ENCODE results near the gene APOL6. TPM values are rescaled to one million over a fixed set of nuclear protein-coding genes. Genes with fewer than 3 reads are reported as not detected.

The APOL6 gene
- total RNA-seq, 2 donors from 2014 or later = 8.7 to 14.6 TPM

DNA sequence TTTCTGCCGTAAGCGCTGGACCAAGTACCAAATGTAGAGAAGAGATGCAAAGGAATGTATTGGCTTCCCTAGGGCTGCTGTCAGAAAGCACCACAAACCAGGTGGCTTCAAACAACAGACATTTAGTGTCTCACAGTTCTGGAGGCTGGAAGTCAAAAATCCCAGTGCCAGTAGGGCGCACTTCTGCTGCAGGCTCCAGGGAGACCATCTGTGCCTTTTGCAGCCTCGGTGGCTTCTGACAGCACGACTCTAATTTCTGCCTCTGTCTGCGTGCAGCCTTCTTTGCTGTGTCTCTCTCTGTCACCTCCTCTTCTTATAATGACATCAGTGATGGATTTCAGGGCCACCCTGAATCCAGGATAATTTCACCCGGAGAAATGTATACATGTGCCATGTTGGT, 2.8 kb downstream of the APOL6 start:
- 97% methylated on average over 7 of the region's 7 CpGs for WGBS
- no peak overlapping the region for H3K4me3 ChIP-seq

DNA sequence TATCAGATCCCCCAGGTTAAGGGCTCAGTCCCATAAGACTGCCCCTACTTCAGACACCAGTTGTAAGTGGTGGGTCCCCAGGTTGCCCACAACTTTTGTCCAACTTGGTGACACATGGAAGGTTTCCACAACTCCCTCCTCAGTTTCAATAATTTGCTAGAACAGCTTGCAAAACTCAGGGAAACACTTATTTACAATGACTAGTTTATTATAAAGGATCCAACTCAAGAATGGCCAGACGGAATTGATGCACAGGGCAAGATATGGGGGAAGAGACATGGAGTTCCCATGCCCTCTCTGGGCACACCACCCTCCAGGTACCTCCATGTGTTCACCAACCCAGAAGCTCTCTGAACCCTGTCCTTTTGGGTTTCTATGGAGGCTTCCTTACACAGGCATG, 5.6 kb downstream of the APOL6 start:
- Histone ChIP-seq H3K36me3 (peaks cover 0 to 8% of the 10 kb centered on the region in 2 donors), H3K27me3 (replicated peaks; ENCODE audit: insufficient read depth) (no peaks in the 10 kb centered on the region)
- no peak for DNase-seq (ENCODE audit: low spot score)

More for the DNA sequence above, 2.8 kb downstream of the APOL6 start:
- peaks cover 0 to under 1% of the 10 kb centered on the region in 2 donors for H3K36me3 ChIP-seq
- H3K27me3 ChIP-seq (replicated peaks; ENCODE audit: insufficient read depth) = no peaks in the 10 kb centered on the region
- intact Hi-C loops (cut with DNase I) = no loop called here
- no peak overlapping the region for H3K27ac ChIP-seq
- no peaks in the 10 kb centered on the region for H3K9me3 ChIP-seq
- TF ChIP-seq POLR2A (IDR thresholded peaks at IDR 0.05) = no peak
- no peak for TF ChIP-seq POLR2AphosphoS5 (IDR thresholded peaks at IDR 0.05)
- TF ChIP-seq, protein P1, sequence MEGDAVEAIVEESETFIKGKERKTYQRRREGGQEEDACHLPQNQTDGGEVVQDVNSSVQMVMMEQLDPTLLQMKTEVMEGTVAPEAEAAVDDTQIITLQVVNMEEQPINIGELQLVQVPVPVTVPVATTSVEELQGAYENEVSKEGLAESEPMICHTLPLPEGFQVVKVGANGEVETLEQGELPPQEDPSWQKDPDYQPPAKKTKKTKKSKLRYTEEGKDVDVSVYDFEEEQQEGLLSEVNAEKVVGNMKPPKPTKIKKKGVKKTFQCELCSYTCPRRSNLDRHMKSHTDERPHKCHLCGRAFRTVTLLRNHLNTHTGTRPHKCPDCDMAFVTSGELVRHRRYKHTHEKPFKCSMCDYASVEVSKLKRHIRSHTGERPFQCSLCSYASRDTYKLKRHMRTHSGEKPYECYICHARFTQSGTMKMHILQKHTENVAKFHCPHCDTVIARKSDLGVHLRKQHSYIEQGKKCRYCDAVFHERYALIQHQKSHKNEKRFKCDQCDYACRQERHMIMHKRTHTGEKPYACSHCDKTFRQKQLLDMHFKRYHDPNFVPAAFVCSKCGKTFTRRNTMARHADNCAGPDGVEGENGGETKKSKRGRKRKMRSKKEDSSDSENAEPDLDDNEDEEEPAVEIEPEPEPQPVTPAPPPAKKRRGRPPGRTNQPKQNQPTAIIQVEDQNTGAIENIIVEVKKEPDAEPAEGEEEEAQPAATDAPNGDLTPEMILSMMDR (IDR thresholded peaks at IDR 0.05) = no peak
- H3K4me1 ChIP-seq (replicated peaks) = no peaks in the 10 kb centered on the region
- no peak for DNase-seq (ENCODE audit: low spot score)

DNA sequence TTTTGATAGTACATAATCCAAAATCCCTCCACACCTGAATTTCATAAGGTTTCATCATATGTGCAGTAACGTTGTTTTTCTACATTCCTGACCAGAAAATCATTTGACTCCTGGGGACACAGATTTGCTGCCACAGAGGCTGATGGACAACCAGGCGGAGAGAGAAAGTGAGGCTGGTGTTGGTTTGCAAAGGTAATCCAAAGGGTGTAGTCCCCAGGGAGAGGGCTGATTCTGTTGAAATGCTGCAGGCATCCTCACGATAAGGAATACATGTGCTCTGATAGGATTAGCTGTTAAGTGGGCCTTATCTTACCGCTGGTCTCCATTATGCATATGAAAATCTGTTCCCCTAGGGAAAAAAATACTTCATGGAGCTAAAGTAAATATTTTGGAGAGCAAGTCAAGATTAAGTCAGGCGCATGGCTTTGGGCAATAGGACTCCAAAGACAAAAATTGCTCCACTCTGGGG, 8.1 kb downstream of the APOL6 start:
- H3K36me3 ChIP-seq = peaks cover 3 to 16% of the 10 kb centered on the region in 2 donors

More for the DNA sequence above, 5.6 kb downstream of the APOL6 start:
- intact Hi-C loops (cut with DNase I) = no loop called here
- H3K27ac ChIP-seq = no peak overlapping the region
- H3K4me3 ChIP-seq = no peak overlapping the region
- H3K9me3 ChIP-seq = no peaks in the 10 kb centered on the region
- no peaks in the 10 kb centered on the region for H3K4me1 ChIP-seq (replicated peaks)
- no peak for TF ChIP-seq POLR2A (IDR thresholded peaks at IDR 0.05)
- TF ChIP-seq POLR2AphosphoS5 (IDR thresholded peaks at IDR 0.05) = no peak
- TF ChIP-seq, protein P1 (IDR thresholded peaks at IDR 0.05) = no peak
- WGBS = 92% methylated on average over 1 of the region's 1 CpG

GRCh38 chr22:35657571-35658312, 9.5 kb downstream of the APOL6 start:
- no peaks in the 10 kb centered on the region for H3K27me3 ChIP-seq (replicated peaks; ENCODE audit: insufficient read depth)
- intact Hi-C loops (cut with DNase I) = no loop called here
- no peaks in the 10 kb centered on the region for H3K4me1 ChIP-seq (replicated peaks)
- no peak for DNase-seq (ENCODE audit: low spot score)
- H3K36me3 ChIP-seq = peaks cover 3 to 16% of the 10 kb centered on the region in 2 donors
- H3K9me3 ChIP-seq = no peaks in the 10 kb centered on the region
- TF ChIP-seq POLR2A (IDR thresholded peaks at IDR 0.05) (no peak), POLR2AphosphoS5 (IDR thresholded peaks at IDR 0.05) (no peak)
- TF ChIP-seq, protein P1 (IDR thresholded peaks at IDR 0.05) = no peak
- H3K4me3 ChIP-seq = no peak overlapping the region
- WGBS = 74% methylated on average over 5 of the region's 5 CpGs
- no peak overlapping the region for H3K27ac ChIP-seq

More for the DNA sequence above, 8.1 kb downstream of the APOL6 start:
- Histone ChIP-seq H3K4me3 (no peak overlapping the region), H3K27me3 (replicated peaks; ENCODE audit: insufficient read depth) (no peaks in the 10 kb centered on the region), H3K9me3 (no peaks in the 10 kb centered on the region), H3K27ac (no peak overlapping the region), H3K4me1 (replicated peaks) (no peaks in the 10 kb centered on the region)
- 87% methylated on average over 5 of the region's 5 CpGs for WGBS
- DNase-seq (ENCODE audit: low spot score) = no peak
- intact Hi-C loops (cut with DNase I) = no loop called here
- TF ChIP-seq POLR2AphosphoS5 (IDR thresholded peaks at IDR 0.05) = no peak
- no peak for TF ChIP-seq POLR2A (IDR thresholded peaks at IDR 0.05)
- TF ChIP-seq, protein P1 (IDR thresholded peaks at IDR 0.05) = no peak

Data from prostate gland (tissue), 2 donors.